GM18858 (cell line): ENCODE data around the gene CCRL2.

ENCODE experiments used
- ATAC-seq: cut with Tn5 transposase; IDR thresholded peaks from one replicate; pipeline ENCODE4 v1.9.1; 2021; ENCODE audit not compliant: unreplicated experiment

The CCRL2 gene

DNA sequence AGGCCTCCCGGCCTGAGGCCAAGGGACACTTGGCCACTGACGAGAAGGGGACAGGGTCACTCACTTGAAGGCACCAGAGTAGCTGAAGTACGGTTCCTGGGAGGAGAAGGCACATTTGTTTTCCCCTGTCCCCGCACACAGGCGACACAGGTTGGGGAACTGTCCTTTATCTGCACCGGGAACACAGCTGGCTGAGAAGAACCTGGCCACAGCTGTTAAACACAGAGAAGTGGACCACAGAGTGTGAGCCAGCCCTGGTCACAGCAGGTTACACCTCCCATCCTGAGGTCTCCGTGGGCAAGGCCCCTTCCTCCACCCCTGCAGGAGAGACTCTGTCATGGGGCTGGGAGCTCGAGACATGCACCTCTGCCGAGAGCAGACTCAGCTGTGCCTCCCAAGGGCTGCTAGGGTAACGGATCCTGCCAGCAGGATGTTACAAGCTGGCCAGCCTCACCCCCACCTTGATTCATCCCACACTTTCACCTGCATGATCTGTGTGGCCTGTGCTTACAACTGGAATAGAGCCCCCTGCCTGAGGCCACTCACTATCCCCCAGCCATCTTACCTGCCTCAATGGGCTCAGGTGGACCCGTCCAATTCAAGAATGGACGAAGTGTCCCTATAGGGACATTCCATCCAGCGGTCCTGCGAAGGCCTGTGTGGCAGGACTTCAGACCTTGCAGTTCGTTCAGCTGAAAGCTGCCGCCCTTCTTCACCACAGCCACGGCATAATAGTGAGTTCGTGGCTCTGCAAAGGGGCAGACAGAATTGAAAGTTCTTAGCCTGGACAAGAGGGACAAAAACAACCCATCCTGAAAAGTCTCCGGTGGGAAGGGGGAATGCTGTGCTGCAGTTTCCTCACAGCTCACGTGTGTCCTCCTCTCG, 48.4 kb downstream of the CCRL2 start:
- ATAC-seq = no peak

DNA sequence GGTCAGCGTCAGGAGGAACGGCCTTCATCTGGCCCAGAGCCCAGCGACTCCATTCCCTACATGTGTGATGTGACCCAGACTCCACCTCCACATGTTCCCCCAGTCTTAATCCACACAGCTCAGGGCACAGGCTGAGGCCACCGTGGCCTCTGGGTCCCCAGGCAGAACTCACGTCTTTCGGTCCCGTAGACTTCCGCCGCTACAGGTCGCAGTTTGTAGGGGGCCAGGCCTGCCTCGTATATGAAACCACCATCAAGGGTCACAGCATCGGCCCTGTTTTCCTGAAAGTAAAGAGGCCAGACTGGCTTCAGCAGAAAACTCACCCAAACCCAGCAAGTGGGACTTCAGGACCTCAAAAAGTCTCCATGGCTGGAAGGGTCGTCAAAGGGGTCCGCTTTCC, 49.1 kb downstream of the CCRL2 start:
- ATAC-seq = no peak
